GM19351 (cell line): ENCODE results near the gene ADGRE2.
"Not testable (repeated sequence)": the region's sequence is repeated elsewhere in the genome, so short reads cannot be mapped to it uniquely, and the experiment has no call there.

Experiments used
- ATAC-seq: cut with Tn5 transposase; IDR thresholded peaks from one replicate; pipeline ENCODE4 v1.9.1; 2021; ENCODE audit warnings: mild to moderate bottlenecking, moderate library complexity; ENCODE audit not compliant: unreplicated experiment

Gene ADGRE2

DNA sequence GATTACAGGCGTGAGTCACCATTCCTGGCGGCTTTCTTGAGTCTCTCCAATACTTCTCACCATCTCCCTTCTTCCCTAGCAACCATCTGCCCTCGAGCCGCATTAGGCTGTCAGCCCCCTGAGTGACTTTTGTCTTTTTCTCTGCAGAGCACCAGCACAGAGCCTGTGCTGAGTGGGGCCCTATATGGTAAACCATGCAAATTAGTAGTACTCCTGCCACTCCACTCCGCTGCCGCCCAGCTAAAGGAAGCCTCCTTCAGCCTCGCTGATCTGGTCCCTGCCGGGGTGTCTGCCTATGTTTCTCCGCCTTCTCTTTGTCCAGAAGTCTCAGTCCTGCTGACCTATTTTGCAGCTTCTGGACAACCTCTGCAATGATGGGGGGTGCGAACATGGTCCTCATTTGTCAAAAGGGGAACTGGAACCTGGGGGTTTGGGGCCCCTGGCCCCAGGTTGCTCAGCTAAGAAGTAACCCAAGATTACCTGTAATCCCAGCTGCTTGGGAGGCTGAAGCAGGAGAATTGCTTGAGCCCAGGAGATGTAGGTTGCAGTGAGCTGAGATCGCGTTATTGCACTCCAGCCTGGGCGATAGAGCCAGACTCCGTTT is 2.4 kb upstream of the ADGRE2 start:
- ATAC-seq = not testable (repeated sequence)

DNA sequence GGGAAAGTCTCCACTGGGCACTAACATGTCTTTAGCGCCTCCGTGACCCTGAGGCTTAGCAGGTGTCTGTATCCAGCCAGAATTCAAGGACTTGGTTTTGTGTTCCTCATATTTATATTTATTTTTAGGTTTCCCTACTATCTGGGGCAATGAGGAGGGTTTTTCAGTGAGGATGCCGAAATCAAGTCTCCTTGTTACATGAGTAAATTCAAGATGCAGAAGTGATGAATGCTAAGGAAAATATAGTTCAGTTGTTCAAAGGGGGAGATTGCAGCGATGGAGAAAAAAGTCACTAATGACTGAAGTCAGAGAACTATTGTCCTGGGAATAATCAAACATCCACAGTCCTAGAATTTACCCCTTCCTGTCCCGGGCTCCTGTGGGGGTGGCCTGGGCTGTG is 791 bp upstream of the ADGRE2 start:
- ATAC-seq = no peak

DNA sequence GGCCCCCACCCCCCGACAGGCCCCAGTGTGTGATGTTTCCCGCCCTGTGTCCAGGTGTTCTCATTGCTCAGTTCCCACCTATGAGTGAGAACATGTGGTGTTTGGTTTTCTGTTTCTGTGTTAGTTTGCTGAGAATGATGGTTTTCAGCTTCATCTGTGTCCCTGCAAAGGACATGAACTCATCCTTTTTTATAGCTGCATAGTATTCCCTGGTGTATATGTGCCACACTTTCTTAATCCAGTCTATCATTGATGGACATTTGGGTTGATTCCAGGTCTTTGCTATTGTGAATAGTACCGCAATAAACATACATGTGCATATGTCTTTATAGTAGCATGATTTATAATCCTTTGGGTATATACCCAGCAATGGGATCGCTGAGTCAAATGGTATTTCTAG is 715 bp downstream of the ADGRE2 start:
- ATAC-seq = not testable (repeated sequence)

DNA sequence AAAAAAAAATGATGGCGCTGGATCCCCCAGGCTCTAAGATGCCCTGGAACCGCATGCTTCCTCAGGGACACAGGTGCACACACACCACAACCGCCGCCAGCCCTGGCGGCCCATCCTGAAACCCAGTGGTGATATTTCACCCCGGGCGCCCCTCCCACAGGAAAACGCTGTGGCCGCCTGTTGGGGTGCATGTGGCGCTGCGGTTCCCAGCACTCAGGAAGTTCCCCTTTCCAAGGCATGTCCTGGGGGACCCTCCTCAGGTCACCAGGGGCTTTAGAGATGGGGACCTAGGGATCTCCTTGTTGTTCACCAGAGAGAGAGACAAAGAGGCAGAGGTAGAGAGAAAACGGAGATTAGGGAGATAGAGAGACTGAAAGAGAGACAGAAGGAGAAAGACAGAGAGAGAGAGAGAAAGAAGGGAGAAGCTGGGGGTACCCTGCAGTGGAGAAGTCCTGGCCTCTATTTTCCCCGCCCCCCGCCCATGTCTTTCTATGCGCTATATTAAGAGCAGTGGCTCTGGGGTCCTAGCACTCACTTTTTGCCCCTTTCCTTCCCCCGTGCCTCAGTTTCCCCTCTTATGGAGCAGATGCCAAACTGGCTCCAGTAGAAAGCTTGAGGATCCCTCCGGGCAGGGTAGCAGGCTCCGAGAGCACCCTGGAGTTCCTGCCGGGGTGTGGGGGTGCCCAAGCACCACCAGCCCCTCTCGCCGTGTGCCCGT is 2.3 kb downstream of the ADGRE2 start:
- no peak for ATAC-seq

DNA sequence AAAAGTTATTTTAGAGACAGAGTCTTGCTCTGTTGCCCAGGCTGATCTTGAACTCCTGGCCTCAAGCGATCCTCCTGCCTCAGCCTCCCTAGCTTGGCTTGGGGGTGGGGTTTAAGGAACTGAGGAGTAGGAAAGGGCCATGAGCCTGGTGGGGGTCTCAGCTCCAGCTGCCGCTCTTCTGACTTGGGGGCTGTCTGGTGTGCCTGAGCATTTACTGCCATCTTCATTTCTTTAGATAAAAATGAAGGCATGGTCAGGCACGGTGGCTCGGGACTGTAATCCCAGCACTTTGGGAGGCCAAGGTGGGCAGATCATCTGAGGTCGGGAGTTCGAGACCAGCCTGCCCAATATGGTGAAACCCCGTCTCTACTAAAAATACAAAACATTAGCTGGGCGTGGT is 3.0 kb downstream of the ADGRE2 start:
- ATAC-seq = not testable (repeated sequence)

DNA sequence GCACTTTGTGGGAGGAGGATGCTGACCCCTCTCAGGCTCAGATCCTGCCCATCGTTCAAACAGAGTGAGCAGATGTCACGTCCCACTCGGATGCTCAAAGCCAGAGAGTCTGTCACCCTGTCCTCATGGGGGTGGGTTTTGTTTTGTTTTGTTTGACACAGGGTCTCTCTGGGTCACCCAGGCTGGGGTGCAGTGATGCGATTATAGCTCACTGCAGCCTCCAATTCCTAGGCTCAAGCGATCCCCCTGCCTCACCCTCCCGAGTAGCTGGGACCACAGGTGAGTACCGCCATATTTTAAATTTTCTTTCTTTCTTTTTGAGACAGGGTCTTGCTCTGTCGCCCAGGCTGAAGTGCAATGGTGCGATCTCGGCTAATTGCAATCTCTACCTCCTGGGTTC is 4.0 kb downstream of the ADGRE2 start:
- no peak for ATAC-seq

DNA sequence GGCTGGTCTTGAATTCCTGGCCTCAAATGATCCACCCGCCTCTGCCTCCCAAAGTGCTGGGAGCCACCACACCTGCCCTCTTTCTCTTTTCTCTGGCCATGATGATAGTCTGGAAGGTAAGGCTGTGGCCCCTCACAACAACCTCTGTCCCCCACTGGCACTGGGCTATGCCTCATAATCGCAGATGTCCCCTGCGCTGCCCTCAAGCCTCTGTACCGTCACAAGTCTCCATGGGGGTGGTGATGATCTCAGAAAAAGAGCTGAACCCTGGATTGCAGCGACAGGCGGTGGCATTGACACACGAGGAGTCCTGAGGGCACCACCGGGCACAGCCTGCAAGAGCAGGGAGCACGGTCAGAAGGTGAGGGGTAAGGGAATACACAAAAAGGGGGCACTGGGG is 4.6 kb downstream of the ADGRE2 start:
- ATAC-seq = not testable (repeated sequence)

DNA sequence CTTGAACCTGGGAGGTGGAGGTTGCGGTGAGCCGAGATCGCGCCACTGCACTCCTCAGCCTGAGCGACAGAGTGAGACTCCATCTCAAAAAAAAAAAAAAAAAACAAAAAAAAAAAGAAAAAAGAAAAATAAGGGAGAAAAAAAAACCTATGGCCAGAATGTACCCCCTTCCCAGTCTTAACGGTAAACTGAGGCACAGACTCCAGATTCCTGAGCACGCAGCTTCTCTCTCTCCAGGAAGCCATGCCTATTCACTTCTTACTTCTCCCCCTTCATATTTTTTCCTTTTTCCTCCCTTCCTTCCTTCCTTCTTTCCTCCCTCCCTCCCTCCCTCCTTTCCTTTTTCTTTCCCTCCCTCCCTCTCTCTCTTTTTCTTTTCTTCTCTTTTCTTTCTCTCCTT is 5.4 kb downstream of the ADGRE2 start:
- ATAC-seq = no peak

DNA sequence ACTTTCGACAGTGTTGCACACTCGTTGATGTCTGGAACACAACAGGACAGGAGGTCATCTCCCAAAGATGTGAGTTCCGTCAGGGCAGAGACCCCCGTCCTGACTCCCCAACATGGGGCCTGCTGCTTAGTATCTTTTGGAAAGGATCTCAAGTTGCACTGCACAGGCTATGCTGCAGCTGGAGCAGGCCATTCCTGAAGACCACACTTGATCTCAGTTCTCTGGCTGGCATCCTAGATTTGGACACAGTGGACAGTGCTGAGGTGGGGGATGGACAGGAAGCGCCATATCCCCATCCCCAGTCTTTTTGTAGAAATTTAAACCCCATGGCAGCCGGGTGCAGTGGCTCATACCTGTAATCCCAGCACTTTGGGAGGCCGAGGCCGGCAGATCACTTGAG is 5.9 kb downstream of the ADGRE2 start:
- no peak for ATAC-seq

DNA sequence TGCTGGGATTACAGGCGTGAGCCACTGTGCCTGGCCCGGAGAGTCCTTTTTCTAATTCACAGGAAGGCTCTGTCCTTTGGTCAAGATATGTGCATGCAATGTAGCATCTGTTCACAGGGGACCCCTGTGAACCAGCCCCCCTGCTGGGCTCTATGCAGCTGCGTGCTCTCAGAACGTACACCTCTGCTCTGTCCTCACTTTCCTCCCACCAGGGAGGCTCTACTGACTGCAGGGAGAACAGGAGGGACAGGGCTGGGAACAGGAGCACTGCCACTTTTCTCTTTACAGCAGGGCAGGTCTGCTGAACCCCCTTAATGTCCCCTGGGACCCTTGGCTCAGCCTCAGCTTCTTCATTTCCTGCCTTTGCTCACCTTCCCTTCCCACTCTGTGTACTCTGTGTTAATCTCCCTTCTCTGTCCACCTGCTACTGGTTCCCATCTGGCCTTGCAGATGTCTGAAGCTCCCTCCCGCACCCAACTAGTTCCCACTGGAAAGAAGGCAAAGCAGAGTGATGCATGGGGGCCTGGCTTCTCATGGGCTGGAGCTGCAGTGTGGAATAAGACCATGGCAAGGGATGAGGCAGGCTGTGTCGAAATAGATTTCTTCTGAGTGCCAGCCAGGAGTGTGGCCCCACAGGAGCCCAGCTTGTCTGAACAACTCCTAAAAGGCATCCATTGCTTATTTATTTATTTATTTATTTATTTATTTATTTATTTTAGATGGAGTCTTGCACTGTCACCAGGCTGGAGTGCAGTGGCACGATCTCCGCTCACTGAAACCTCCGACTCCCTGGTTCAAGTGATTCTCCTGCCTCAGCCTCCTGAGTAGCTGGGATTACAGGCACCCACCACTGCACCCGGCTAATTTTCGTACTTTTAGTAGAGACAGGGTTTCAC is 7.2 kb downstream of the ADGRE2 start:
- no peak for ATAC-seq

DNA sequence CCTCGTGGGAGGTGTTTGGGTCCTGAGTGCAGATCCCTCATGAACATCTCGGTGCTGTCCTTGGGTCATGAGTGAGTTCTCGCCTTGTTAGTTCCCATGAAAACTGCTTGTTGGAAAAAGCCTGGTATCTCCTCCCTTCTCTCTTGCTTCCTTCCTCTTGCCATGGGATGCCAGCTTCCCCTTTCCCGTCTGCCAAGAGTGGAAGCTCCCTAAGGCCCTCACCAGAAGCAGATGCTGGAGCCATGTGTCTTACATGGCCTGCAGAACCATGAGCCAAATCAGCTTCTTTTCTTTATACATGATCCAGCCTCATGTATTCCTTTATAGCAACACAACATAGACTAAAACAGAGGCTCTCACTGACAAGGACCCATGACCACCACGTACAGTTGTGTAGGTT is 8.2 kb downstream of the ADGRE2 start:
- ATAC-seq = no peak

DNA sequence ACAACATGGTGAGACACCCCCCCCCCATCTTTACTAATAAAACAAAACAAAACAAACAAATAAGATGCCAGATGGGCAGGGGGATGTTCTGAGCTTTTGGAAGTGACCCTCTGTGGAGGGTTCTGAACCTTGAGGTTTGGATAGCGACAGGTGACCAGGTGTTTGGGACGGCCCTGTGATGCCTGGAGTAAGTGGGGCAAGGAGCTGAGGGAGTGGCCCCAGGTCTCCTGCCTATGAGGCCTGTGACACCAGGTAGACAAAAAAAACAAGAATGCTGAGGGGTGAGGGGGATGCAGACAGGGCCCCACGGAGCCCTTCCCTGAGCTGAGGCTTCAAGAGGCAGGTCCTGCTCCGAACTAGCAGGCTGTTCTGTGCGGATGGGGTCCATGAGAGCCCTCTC is 9.2 kb downstream of the ADGRE2 start:
- no peak for ATAC-seq

DNA sequence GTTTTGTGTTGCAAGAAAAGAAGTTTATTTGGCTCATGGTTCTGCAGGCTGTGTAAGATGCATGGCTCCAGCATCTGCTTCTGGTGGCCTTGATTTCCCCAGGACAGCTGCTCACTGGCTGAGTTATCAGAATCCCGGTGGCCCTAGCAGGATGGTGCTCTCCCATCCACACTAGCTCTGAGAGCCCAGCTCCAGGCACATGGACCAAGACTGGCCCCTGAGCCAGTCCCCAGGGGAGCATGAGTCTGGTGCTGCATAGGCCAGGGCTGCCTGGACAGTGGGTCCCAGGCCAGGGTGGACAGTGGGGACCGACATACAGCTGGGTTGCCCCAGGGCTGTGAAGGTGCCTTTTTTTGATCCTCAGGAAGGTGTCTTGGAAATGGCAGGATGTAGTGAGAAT is 10.4 kb downstream of the ADGRE2 start:
- no peak for ATAC-seq

DNA sequence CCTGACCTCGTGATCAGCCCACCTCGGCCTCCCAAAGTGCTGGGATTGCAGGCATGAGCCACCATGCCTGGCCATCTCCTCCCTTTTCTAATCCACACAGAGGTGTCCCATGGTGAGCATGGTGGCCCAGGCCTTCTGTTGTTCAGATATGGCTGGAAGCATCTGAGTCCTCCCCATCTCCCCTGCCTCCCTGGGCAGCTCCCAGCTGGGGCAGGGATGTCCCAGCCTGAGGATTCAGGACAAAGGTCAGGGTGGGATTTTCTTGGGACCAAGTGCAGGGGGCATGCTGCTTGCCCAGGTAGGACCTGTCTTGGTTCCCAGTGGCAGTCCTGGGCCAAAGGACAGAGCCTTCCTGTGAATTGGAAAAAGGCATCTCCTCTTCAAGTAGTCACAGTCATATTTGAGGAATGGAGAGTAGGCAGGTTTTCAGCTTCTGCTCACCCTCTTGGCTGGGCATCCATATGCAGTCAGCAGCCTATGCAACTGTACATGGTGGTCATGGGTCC is 10.8 kb downstream of the ADGRE2 start:
- ATAC-seq = no peak

DNA sequence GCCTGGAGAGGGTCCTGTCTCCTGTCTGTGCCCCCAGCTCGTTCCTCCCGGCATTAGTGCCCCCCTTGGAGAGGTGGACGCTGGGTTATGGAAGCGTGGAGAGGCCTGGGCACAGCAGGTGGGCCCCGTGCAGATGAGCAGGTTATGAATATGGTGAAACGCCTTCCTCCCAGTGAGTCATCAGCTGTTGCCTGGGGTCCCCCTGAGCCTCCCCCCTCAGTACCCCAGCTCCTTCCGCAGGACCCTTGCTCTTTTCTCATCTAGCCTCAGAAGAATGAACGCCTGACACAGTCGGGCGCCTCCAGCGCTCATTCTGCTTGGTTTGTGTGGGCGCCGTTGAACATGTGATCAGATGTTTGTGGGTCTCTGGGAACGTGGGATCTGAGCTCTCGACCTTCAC is 12.5 kb downstream of the ADGRE2 start:
- not testable (repeated sequence) for ATAC-seq

DNA sequence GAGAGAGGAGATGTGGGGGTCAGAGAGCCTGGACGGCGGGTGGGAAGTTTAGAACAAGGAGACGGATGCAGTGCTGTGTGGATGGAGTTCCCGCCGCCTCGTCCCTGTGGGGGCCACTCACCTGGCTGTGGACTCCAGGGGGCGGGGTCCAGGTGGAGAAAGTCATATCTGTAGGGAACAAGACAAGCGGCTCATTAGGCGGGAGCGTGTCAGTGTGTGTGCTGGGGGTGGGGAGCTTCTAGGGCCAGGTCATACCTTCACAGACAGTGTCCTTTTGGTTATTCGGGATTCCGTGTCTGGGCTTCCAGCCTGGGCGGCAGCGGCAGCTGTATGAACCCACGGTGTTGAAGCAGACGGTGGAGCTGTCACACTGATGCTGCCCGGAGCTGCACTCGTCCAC is 13.0 kb downstream of the ADGRE2 start:
- not testable (repeated sequence) for ATAC-seq

DNA sequence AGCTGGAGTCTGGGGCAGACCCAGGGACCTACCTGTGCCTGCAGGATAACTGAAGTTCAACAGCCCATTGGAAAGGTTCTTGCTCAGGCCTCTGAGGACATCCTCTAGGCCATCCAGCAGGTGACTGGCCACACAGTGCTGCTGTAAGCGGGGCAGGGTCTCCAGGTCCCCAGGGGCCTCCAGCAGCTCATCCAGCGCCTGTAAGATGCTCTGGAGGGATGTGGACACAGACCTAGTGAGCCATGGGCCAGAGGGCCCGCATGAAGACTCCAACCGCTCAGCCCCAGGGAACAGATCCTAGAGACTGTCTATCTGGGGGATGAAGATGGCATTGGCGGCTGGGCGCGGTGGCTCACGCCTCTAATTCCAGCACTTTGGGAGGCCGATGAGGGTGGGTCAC is 14.0 kb downstream of the ADGRE2 start:
- no peak for ATAC-seq

DNA sequence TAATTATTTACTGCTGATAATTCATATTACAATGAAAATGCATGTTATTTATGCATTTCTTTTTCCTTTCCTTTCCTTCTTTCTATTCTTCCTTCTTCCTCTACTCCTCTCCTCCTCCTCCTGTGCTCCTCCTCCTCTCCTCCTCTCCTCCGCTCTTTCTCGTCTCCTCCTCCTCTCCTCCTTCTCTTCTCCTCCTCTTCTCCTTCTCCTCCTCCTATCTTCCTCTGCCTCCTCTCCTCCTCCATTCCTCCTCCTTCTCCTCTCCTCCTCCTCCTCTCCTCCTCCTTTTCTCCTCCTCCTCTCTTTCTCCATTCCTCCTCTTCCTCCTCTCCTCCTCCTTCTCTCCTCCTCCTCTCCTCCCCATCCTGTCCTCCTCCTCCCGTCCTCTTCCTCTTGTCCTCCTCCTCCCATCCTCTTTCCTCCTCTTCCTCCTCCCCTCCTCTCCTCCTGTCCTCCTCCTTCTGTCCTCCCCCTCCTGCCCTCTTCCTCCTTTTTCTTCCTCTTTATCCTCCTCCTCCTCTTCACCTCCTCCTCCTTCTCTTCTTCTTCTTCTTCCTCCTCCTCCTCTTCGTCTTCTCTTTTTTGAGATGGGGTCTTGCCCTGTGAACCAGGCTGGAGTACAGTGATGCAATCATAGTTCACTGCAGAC is 14.7 kb downstream of the ADGRE2 start:
- ATAC-seq = no peak

DNA sequence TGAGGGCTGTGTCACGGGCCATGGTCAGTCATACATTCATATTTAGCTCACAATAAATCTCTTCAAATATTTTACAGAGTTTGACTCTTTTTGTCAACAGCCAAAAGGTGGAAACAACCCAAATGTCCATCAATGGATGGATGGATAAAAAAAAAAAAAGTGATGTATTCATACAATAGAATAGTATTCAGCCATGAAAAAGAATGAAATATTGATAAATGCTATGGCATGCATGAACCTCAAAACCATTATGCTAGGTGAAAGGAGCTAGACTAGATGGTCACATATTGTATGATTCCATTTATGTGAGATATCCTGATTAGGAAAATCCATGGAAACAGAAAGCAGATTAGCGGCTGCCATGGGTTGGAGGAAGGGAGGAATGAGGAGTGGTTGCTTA is 16.2 kb downstream of the ADGRE2 start:
- ATAC-seq = no peak

DNA sequence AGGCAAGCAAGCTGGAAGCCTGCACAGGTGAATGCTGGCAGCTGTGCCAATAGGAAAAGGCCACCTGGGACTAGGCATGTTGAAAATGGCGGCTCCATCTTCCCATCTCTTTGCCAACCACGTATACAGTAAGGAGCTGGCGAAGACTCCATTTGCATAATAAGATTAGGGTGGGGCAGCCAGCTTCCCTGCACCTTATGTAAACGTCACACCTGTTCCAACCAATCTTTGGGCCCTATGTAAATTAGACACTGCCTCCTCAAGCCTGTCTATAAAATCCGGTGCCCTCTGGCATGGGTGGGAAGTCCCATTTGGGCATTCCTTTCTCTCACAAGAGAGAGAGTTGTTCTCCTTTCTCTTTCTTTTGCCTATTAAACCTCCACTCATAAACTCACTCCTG is 16.8 kb downstream of the ADGRE2 start:
- no peak for ATAC-seq

DNA sequence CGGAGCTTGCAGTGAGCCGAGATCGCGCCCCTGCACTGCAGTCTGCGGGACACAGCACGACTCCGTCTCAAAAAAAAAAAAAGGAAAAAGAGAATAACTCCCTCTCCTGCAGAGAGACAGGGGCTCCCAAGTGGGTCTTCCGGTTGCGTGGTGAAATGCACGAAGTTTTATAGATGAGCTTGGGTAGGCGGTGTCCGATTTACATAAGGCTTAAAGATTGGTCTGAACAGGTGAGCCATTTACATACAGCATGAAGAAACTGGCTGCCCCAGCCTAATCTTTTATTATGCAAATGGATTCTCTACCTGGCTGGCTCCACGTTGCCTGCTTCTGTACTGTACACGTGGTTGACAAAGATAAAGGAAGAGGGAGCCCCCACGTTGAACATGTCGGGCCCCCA is 19.5 kb downstream of the ADGRE2 start:
- no peak for ATAC-seq
